NCI-H2227 (cell line): ENCODE data around the gene PSD.

Experiments
- DNase-seq: peaks from one replicate; lab custom pipeline; 2025; ENCODE audit not compliant: unreplicated experiment; lab: John Stamatoyannopoulos, UW

Gene PSD

DNA sequence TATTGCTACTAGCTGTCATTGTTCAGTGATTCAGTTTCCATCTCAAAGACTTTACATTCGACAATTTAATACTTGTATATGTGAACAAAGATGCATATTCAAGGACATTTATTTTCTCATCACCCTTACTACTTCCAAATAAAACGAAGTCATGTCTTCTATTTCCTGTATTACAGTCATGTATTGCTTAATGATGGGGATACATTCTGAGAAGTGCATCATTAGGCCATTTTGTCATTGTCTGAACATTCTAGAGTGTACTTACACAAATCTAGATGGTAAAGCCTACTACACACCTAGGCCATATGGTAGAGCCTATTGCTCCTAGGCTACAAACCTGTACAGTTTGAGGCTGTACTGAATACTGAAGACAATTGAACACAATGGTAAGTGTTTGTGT is 26.3 kb upstream of the PSD start:
- DNase-seq, result no peak

DNA sequence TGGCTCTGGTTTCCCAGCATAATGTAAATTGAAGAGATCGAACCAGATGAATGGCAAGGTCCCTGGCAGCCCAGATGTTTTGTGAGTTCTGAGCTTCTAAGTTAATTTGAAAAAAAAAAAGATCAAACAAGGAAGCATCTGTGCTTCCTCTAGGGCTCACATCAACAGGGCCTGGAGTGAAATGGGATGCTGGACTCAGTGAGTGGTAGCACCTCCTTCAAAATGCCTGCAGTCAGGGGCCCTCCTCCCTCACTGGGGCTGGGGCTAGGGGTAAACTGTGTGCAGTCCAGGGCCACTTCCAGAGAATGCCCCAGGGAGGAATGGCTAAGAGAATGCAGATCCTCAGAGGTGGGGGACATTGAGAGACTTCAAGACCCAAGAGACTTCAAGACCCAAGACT is 19.8 kb upstream of the PSD start:
- DNase-seq, result no peak

DNA sequence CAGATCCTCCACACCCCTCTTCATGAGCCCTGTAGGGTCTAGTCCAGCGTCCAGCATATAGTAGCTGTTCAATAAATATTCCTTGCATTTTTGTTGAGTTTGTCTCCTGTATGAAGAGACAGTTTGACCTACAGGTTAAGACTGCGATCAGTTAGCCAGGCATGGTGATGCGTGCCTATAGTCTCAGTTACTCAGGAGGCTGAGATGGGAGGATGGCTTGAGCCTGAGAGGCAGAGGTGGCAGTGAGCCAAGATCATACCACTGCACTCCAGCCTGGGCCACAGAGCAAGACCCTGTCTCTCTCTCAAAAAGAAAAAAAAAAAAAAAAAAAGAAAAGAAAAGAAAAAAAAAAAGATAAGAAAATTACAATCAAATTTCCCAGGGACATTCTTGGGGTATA is 18.9 kb upstream of the PSD start:
- no peak for DNase-seq

DNA sequence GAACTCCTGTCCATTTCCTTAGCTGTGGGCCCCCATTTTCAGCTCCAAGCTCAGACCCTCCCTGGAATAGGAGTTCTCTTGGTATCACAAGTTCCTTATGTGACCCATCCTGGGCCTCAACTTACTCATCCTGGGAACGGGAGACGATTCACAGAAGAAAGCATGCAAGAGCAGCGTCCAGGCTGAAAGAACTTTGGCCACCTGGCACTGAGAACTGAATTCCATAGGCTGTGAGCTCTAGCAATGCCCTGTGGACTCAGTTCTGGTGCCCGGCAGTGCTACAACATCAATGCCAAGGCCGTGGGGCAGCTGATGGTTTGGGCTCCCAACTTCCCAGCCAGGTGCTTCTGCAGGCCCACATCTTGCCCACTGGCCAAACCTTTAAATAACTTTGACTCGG is 17.7 kb upstream of the PSD start:
- DNase-seq, result no peak

DNA sequence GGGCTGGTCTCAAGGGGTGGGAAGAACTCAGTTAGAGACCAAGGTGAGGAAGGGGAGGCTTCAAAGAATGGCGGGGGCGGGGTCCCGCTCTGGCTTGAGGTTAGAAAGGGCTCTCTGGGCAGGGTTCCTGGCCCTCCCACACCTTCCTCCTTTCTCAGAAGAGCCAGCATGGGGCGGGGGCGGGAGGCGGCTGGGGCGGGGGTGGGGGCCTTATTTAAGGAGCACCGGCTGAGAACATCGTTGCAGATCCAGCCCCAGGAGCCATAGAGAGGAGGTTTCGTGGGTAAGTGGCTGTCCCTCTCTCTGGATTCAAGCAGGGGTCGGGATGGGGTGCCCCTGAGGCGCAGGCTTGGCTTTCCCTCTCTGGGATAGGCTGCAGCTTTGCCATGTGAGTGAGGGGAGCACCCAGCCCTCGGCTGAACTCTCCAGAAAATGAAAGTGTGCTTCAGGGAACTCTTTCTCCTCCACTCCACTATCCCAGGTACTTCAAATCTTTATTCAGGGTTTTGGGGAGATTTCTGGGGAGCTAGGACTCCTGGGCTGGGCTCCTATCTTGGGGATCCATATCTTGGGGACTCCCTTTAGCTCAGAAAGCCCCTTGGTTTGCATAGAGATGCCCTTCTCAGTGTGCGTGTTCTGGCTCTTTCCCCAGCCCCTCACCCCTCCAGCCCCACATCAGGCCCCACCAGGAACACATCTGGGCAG is 17.1 kb upstream of the PSD start:
- no peak for DNase-seq

DNA sequence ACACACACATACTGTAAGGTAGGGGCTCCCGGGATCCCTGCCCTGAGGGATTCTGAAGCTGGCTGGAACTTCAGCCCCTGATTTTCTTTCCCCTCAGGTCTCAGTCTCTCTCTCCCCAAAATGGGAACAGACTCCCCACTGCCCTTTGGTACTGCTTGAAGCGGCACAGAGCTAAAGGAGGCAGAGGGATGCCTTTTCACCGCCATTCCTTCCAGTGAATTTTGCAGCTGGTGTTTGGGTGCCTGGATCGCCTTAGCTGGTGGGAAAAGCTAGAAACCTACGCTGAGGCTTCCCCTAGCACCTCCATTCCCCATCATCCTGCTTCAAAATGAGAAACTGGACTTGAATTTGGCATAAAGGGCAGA is 16.5 kb upstream of the PSD start:
- no peak for DNase-seq

GRCh38 chr10:102434394-102435132 is 16.0 kb upstream of the PSD start:
- no peak for DNase-seq

DNA sequence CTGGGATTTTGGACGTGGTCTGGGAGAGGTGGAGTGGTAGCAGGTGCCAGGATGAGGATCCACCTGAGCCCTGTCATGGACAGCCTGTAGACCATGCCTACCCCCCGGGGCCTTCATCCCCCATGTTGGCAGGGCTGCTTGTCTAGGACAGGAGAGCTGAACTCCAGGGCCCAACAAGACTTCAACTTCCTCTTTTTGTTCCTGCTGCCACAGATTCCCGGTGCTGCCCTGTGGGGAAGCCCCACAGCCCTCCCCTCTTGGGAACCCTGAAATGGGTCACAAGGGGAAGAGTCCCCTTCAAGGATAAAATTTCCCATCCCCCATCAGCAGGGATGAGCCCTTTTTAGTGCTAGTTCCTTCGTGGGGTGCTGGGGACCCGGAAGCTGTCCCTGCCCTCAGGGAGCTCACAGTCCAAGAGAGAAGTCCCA is 15.0 kb upstream of the PSD start:
- no peak for DNase-seq

- peak; percentile 97 for DNase-seq
Measured at GRCh38 chr10:102432162-102432950, 13.8 kb upstream of the PSD start, which contains the start of gene CUEDC2. CUEDC2 (minus strand) TSS chr10:102432574; CDS start chr10:102425188, 7,386 bp downstream.

DNA sequence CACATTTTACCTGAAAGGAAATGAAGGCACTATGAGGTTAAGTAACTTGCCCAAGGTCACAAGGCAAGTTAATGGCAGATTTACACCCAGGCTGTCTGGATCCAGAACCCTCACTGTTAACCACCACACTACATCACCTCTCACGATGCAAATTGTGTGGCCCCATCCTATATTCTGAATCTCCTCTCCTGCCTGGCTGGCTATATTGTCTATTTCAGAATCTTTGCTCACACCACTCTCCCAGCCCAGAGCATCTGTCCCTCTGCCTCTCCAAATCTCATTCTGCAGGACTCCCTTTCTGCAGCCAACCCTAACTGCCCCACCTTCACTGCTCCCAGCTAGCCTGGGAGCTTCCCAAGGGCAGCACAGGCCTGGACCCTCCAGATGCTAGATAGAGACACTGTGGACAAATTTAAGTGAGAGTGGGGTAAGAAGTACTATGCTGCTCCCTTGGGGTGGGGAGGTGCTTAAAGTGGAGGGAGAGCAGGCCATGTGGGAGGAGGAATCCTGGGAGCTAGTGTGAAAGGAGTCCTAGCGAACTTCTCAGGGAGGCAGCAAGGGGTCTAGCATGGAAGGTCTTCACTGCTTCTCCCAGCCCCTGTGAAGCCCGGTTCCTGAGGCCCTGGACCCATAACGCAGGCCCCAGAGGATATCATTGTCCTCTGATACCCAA is 13.0 kb upstream of the PSD start:
- no peak for DNase-seq

- DNase-seq, result no peak
Measured at GRCh38 chr10:102429468-102429867, 10.9 kb upstream of the PSD start.

DNA sequence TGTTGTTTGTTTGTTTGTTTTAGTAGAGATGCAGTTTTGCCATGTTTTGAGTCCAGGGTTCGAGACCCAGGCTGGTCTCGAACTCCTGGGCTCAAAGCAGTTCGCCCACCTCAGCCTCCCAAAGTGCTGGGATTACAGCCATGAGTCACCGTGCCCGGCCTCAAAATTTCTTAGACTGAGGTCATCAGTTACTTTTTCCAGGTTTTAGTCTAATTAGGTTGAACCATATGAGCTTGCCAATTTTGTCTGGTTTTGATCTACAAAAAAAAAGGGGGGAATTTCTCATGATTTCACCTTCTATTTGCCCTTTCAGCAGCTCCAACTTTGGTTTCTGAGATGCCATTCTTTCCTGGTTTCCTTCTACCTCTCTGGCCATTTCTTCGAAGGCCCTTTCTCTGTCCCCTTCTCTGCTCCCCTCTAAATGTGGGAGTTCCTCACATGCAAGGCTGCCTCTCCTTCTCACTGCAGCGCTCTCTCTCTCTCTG is 8.3 kb upstream of the PSD start:
- DNase-seq, result no peak

DNA sequence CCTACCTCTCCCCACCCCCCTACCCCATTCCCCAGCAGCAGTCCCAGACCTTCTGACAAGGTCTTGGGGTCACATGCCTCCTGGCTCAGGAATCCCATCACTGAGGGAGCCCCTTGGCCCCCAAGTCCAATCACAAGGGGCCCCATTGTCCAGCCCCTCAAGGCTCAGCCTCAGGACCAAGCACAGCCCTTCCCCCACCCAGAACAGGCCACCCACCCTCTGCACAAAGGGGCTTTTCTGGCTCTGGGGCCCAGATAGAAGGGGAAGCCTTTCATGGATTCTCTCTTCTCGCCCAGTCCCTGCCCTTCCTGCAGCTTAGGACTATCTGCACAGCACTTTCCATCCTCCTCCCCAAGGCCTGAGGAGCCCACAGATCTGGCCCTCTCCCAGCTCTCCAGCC is 6.9 kb upstream of the PSD start:
- DNase-seq, result no peak

DNA sequence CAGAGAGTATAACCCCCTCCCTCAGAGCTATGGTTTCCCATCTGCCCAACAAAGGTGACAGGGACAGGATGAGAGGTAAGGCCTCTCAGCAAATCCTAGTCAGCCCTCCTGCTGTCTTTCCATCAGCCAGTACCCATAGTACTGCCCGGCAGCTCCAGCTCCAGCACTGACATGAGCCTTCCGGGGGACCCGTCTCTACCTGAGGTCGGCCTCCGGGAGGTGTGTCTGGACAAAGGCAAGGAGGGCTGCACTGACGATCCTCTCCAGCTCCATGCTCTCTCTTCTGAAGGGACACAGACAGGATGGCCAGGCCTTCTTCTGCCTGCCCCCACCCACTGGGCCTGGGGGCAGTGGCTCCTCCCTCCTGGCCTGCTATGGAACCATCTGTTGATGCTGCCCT is 6.3 kb upstream of the PSD start:
- DNase-seq, result no peak

- no peak for DNase-seq
Measured at GRCh38 chr10:102424145-102424544, 5.6 kb upstream of the PSD start.

GRCh38 chr10:102423372-102423968 is 4.9 kb upstream of the PSD start:
- DNase-seq, result no peak

GRCh38 chr10:102422545-102423129 is 4.1 kb upstream of the PSD start:
- DNase-seq, result peak; percentile 71

GRCh38 chr10:102421757-102422512 is 3.4 kb upstream of the PSD start:
- DNase-seq, result no peak

- DNase-seq, result no peak
Measured at GRCh38 chr10:102421507-102421756, 2.8 kb upstream of the PSD start.
